ENCODE measurements around the gene S100PBP. TPM values are rescaled to one million over a fixed set of nuclear protein-coding genes. Genes with fewer than 3 reads are reported as not detected.
"Not testable (repeated sequence)": the region's sequence is repeated elsewhere in the genome, so short reads cannot be mapped to it uniquely, and the experiment has no call there.

The S100PBP gene
- total and polyA plus RNA-seq, 7 donors: 3.2 to 50.7 (median 25.2) TPM

- peaks cover 0 to 5% (median 0%) of the 10 kb centered on the region in 3 donors for H3K27me3 ChIP-seq
- no peak for TF ChIP-seq CTCF (IDR thresholded peaks at IDR 0.05)
- no peak for TF ChIP-seq EP300 (IDR thresholded peaks at IDR 0.05)
- no peak for TF ChIP-seq POLR2AphosphoS5 (IDR thresholded peaks at IDR 0.05)
- TF ChIP-seq POLR2A (IDR thresholded peaks at IDR 0.05): no peak
- peak; percentile 56 for DNase-seq
- intact Hi-C loops (cut with DNase I): loop anchor here (5.0 kb wide), 1 partner anchor 60 kb away; the partner anchor contains the start of gene RNF19B
- peaks cover 0 to 15% (median 14%) of the 10 kb centered on the region in 4 donors for H3K4me1 ChIP-seq
- H3K4me3 ChIP-seq: no peak overlapping the region
- 72 to 76% methylated on average over 6 of the region's 6 CpGs for WGBS, 2 donors
- no peak overlapping the region for H3K27ac ChIP-seq
- no peaks in the 10 kb centered on the region for H3K9me3 ChIP-seq
- no peaks in the 10 kb centered on the region for H3K36me3 ChIP-seq
Measured at GRCh38 chr1:32902535-32902920, 85.1 kb downstream of the S100PBP start.

- TF ChIP-seq POLR2A (IDR thresholded peaks at IDR 0.05) (no peak), EP300 (IDR thresholded peaks at IDR 0.05) (no peak), CTCF (IDR thresholded peaks at IDR 0.05) (no peak), POLR2AphosphoS5 (IDR thresholded peaks at IDR 0.05) (no peak)
- Histone ChIP-seq H3K9me3 (no peaks in the 10 kb centered on the region), H3K36me3 (no peaks in the 10 kb centered on the region), H3K27ac (no peak overlapping the region), H3K27me3 (peaks cover 0 to 5% (median 0%) of the 10 kb centered on the region in 3 donors), H3K4me1 (peaks cover 0 to 15% (median 14%) of the 10 kb centered on the region in 4 donors), H3K4me3 (no peak overlapping the region)
- WGBS, 2 donors: 41 to 66% methylated on average over 3 of the region's 3 CpGs
- intact Hi-C loops (cut with DNase I): loop anchor here (5.0 kb wide), 1 partner anchor 58 kb away; the partner anchor contains the start of gene RNF19B
- DNase-seq: peak; percentile 47
Measured at GRCh38 chr1:32903991-32904785, 86.7 kb downstream of the S100PBP start.

- no peaks in the 10 kb centered on the region for H3K9me3 ChIP-seq
- intact Hi-C loops (cut with DNase I): loop anchor here (5.0 kb wide), 1 partner anchor 58 kb away; the partner anchor contains the start of gene RNF19B
- H3K27ac ChIP-seq: no peak overlapping the region
- peaks cover 0 to 15% (median 14%) of the 10 kb centered on the region in 4 donors for H3K4me1 ChIP-seq
- DNase-seq: peak; percentile 27
- WGBS, 2 donors: 14 to 76% methylated on average over 2 of the region's 2 CpGs
- H3K36me3 ChIP-seq: no peaks in the 10 kb centered on the region
- peaks cover 0 to 5% (median 0%) of the 10 kb centered on the region in 3 donors for H3K27me3 ChIP-seq
- H3K4me3 ChIP-seq: no peak overlapping the region
- no peak for TF ChIP-seq EP300 (IDR thresholded peaks at IDR 0.05)
- TF ChIP-seq POLR2A (IDR thresholded peaks at IDR 0.05): peak in 1 of 2 donors; percentile 22
Measured at GRCh38 chr1:32904797-32905196, 87.3 kb downstream of the S100PBP start.

GRCh38 chr1:32905588-32905987 is 88.1 kb downstream of the S100PBP start:
- peaks cover 0 to 10% (median 9%) of the 10 kb centered on the region in 4 donors for H3K4me1 ChIP-seq
- H3K4me3 ChIP-seq; H3K27me3 ChIP-seq; H3K27ac ChIP-seq; H3K9me3 ChIP-seq; H3K36me3 ChIP-seq; intact Hi-C loops (cut with DNase I): not testable (repeated sequence)
- DNase-seq: peak; percentile 6
- 73 to 80% methylated on average over 10 of the region's 10 CpGs for WGBS, 2 donors

- TF ChIP-seq POLR2A (IDR thresholded peaks at IDR 0.05): no peak
- no peak for TF ChIP-seq POLR2AphosphoS5 (IDR thresholded peaks at IDR 0.05)
- TF ChIP-seq CTCF (IDR thresholded peaks at IDR 0.05): no peak
- TF ChIP-seq EP300 (IDR thresholded peaks at IDR 0.05): no peak
- H3K4me3 ChIP-seq: no peak overlapping the region
- DNase-seq: no peak
- H3K36me3 ChIP-seq: no peaks in the 10 kb centered on the region
- WGBS, 2 donors: 83 to 86% methylated on average over 7 of the region's 7 CpGs
- intact Hi-C loops (cut with DNase I): no loop called here
- peaks cover 0 to 2% (median 0%) of the 10 kb centered on the region in 3 donors for H3K27me3 ChIP-seq
- H3K27ac ChIP-seq: no peak overlapping the region
- H3K4me1 ChIP-seq: peaks cover 0 to 2% (median 2%) of the 10 kb centered on the region in 4 donors
- no peaks in the 10 kb centered on the region for H3K9me3 ChIP-seq
Measured at GRCh38 chr1:32906654-32907053, 89.2 kb downstream of the S100PBP start.
